HG03045 (cell line): ENCODE data around the gene CRYGC.
"Not testable (repeated sequence)": the region's sequence is repeated elsewhere in the genome, so short reads cannot be mapped to it uniquely, and the experiment has no call there.

Experiments used
- ATAC-seq: cut with Tn5 transposase; IDR thresholded peaks from one replicate; pipeline ENCODE4 v1.9.1; 2021; ENCODE audit warnings: mild to moderate bottlenecking, moderate library complexity; ENCODE audit not compliant: unreplicated experiment

Gene CRYGC

DNA sequence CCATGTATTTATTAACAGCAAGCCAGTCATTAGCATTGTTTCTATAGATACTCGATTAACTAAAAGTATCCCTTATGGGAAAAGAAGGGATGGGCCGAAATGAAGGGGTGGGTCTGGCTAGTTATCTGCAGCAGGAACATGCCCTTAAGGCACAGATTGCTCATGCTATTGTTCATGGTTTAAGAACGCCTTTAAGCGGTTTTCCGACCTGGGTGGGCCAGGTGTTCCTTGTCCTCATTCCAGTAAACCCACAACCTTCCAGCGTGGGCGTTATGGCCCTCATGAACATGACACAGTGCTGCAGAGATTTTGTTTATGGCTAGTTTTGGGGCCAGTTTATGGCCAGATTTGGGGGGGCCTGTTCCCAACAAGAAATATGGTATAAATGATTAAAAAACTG, 8.7 kb upstream of the CRYGC start:
- ATAC-seq, result not testable (repeated sequence)

DNA sequence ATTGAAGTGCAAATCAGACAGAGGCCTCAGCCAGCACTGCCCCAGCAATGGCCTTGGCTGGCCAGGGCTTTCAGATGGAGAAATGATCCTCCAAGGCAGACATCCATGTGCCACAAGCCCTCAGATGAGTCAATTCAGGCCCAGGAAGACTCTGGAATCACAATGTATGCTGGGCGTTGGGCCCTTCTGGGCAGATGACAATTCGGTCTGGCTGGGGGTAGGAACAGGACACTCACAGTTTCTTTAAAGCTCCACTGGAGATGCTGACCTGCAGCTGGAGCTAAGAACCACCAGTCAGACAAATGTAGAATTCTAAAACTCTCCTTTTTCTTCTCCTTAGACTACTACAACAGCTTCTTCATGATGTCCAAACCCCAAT, 7.1 kb upstream of the CRYGC start:
- ATAC-seq, result no peak

DNA sequence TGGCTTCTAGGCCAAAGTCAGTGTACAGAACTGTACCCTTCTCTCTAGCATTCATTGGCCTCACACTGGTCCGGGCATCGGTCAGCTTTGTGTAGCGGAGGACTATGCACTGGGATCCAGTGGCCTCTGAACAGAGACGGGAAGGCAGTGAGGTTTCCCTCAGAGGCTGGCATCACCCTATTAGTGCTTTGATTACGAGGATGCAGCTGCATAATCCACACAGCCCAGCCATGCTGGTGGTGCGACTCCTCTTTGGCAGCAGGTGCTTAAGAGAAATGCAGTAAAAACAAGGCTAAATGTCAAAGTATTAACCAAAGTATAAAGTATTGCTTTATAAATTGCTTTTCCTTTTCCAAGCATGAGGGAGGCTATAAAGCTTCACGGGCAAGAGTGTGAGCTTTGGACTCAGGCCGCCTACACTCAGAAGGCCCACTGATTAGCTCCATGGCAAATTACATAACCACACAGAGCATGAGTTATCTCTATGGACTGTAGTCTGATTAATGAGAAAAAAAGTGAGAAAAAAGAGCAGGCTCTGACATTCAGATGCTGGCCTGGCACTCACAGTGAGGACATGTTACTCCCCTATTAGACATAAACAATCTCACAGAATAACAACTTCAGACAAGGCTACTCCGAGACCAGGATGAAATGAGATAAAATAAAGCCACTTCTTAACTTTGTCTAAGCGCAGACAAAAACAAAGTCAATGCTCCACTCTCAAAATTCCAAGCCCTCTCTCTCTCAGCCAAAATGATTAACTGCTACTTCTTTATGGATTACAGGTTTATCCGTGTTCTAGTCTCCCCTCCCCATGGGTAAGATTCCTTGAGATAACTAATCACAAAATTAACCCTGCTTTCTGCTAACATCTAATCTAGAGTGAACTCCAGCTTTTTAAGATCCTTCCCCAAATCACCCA, 6.4 kb upstream of the CRYGC start:
- ATAC-seq, result no peak

DNA sequence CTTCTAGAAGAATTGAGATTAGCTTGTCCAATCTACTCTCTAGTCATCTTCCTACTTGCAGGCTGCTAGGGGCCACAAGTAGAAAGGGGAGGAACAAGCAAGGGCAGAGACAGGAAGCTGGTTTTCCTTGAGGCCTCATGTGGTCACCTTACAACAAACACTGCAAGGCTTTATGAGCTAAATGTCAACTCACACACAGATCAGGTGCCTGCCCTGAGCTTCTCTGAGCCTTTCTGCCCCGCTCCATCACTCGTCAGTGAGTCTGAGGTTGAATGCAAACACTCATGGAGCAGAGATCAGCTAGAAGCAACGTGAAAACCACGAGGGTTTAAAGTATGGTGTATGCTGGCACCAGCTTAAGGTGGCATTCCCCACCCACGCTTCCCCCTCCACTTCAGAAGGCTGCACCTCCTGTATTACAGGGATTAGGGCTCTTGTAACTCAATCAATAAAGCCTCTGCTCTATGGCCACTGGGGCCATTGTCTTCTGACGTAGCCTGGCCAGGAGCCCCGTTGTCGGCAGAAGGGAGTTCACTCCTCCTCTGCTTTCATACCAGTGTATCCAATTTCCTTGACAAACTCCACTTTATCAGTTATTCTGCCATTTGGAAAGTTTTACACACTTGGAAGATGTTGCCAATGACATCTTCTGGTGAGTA, 5.4 kb upstream of the CRYGC start:
- no peak for ATAC-seq

DNA sequence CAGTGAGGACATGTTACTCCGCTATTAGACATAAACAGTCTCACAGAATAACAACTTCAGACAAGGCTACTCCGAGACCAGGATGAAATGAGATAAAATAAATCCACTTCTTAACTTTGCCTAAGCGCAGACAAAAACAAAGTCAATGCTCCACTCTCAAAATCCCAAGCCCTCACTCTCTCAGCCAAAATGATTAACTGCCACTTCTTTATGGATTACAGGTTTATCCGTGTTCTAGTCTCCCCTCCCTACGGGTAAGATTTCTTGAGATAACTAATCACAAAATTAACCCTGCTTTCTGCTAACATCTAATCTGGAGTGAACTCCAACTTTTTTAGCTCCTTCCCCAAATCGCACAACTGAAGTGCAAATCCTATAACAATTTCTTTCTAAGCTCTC, 1.1 kb upstream of the CRYGC start:
- no peak for ATAC-seq

DNA sequence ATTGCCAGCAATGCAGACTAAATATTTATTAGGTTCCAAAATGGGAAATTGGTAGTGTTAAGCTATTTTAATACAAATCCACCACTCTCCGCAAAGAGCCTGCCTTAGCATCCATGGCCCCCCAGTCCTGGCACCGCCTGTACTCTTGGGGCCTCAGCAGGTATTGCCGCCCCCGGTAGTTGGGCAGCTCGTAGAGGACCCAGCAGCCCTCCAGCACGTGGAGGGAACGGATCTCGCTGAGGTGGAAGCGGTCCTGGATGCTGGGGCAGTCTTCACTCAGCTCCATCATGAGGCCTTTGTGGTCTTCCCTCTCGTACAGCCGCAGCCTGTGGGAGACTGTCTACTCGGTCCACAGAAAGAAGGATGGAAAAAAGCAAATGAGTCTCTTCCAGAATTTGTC, 1.5 kb downstream of the CRYGC start:
- ATAC-seq, result no peak

DNA sequence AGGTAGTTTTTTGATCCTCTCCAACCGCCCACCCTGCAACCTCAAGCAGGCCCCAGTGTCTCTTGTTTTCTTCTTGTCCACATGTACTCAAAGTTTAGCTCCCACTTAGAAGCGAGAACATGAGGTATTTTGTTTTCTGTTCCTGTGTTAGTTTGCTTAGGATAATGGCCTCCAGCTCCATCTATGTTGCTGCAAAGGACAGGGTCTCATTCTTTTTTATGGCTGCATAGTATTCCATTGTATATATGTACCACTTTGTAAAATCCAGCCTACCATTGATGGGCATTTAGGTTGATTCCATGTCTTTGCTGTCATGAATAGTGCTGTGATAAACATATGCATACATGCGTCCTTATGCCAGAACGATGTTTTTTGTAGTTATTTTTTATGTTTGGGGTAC, 2.5 kb downstream of the CRYGC start:
- no peak for ATAC-seq

DNA sequence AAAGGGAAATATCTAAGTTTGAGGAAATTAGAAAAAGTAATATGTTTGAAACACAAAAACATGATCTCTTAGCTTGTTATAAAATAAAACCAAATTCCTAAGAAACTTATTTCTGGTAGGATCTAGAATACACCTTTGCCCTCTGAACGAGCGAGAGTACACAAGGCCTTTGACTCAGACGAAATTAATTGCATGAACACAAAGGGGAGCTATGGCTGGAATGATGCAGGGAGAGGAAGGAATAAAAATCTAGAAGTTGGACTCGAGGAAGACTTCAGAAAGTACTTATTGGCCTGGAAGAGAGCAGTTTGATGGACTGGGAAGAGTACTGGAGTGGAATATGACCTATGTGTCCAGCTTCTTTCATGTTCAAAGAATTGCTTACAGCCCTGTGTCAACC, 4.4 kb downstream of the CRYGC start:
- no peak for ATAC-seq

DNA sequence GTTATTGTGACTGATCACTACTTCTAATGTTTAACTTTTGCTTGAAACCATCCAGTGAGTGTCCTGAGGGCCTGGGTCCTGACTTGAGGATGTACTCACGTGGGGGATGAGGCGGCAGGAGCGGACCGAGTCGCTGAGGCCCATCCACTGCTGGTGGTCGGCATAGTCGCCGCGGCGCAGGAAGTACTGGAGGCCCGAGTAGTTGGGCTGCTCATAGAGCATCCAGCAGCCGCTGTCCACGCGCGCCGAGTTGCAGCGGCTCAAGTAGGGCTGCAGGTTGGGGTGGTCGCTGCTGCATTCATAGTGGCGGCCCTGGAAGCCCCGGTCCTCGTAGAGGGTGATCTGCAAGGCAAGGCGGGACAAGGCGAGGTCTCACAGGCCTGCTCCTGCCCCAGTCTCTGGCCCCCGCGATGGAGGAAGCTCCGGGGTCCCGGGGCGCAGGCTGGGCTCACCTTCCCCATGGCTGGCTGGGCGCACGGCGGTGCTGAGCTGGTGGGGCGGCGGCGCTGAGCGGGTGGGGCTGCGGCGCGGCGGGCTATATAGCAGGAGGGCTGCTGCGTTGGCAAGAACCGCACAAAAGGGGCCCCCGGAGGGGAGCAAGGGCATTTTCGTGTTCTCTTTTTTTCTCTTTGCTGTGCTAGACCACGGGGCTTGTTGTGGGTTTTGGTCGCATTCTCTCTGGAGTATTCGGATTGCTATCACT, 5.5 kb downstream of the CRYGC start, which contains the start of gene CRYGD:
Gene CRYGD, minus strand, starts transcription at position 512 of the 703 bp plus-strand sequence. Its CDS starts 51 bp downstream, at position 461.
- not testable (repeated sequence) for ATAC-seq

DNA sequence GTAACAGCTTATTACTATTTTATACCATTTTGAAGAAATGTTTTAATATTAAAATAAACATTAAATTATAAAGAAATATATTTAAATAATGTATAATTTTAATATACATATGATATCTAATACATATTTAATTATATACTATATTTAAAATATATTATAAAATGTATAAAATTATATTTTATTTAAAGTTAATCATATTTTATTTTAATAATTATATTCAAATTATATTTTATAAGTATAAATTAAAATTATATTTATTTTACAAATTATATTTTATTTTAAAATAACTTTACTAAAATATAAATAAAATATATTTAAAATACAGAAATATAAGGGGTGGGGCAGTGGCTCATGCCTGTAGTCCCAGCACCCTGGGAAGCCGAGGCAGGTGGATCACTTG, 7.4 kb downstream of the CRYGC start:
- no peak for ATAC-seq

DNA sequence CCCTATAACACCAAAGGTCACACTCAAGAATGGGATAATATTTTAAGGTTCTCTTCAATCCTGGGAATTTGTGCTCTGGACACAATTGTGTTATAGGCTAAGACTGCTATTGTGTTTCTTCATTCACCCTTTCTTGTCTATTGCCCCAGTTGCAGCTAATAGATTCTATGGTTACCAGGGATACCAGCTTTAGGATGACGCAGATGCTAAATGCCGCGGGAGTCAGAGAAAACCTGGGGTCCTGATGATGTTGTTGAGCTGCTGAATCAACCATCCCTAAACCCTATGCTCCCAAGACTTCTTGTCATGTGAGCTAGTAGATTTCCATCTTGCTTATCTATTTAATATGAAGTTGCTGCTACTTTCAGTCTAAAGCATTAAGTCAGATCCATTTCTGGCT, 10.7 kb downstream of the CRYGC start:
- ATAC-seq, result no peak

DNA sequence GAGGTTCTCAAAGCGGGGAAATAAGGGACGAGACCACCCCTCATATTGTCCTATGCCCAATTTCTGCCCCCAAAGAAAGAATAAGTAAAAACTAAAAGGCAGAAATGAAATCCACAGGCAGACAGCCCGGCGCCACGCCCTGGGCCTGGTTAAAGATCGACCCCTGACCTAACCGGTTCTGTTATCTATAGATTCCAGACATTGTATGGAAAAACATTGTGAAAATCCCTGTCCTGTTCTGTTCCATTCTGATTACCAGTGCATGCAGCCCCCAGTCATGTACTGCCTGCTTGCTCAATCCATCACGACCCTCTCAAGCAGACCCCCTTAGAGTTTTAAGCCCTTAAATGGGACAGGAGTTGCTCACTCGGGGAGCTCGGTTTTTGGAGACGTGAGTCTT, 12.2 kb downstream of the CRYGC start:
- ATAC-seq, result not testable (repeated sequence)

DNA sequence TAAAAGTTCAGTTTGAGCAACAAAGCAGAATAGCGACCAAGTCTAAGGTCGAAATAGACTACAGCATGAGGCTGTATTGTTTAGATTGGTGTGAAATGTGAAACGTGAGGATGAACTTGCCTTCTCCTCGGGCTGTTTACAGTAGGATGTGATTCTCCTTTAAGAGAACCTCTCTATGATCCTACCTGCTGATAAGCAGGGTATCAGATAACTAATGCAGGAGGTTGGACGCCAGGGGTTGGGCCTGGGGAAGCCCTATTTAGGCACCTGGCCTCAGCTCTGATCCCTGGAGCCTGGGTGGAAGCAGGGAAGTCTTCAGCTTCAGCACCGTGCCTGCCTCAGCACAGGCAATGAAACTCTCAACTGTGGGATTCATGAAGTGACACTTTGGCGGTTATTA, 16.7 kb downstream of the CRYGC start:
- ATAC-seq, result no peak

DNA sequence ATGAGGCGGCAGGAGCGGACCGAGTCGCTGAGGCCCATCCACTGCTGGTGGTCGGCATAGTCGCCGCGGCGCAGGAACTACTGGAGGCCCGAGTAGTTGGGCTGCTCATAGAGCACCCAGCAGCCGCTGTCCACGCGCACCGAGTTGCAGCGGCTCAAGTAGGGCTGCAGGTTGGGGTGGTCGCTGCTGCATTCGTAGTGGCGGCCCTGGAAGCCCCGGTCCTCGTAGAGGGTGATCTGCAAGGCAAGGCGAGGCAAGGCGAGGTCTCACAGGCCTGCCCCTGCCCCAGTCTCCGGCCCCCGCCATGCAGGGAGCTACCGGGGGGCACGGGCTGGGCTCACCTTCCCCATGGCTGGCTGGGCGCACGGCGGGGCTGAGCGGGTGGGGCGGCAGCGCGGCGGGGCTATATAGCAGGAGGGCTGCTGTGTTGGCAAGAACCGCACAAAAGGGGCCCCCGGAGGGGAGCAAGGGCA, 17.3 kb downstream of the CRYGC start:
- ATAC-seq, result not testable (repeated sequence)

DNA sequence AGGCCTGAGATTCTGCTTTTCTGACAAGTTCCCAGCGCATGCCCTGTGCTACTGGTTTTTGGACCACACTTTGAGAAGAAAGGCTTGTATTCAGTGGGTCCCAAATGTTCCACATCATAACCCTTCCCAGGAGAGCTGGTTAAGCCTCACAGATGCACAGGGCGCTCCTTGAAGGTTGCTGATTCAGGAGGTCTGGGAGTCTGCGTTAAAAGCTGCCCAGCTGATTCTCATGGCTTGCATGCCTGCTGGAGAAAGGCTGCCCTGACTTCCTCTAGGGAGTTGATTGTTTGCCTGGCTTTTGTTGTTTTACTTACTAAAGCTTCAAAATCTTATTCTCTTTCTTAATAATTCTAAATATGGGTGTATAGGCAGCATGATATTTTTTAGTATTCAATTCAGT, 26.0 kb downstream of the CRYGC start:
- no peak for ATAC-seq

DNA sequence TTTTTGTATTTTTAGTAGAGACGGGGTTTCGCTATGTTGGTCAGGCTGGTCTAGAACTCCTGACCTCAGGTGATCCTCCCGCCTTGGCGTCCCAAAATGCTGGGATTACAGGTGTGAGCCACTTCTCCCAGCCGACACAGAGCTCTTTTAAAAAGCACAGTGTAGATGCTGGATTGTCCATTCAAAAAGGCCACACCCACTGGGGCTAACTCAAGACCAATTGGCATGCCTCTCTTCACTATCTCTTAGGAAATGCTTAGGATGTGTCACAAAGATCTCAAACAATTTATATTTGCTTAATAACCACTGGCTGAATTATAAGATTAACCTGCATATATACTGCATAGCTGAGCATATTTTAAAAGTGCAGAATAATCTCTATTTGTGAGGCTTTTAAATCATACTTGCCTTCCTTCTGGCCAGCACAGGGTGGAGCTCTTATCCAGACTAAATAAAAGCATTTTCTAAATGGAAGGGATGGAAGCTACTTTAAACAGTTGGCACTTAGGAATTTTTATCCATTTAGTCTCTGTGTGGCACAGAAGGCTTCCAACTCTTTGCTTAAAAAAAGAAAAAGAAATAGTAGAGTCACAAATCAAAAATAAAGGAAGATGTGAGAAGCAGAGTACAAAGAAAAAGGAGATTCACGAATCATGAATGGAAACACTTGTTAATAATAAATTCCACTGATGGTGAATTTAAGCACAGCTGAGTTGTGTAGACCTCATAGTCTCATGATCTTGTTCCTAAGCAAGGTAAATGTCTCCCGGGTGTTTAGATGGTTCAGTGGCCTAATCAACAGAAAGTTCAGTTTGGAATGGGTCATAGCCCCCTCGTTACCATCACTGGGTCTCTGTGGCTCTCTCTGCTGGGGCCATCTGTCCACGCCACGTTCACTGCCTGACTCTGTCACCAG, 27.7 kb downstream of the CRYGC start:
- no peak for ATAC-seq

DNA sequence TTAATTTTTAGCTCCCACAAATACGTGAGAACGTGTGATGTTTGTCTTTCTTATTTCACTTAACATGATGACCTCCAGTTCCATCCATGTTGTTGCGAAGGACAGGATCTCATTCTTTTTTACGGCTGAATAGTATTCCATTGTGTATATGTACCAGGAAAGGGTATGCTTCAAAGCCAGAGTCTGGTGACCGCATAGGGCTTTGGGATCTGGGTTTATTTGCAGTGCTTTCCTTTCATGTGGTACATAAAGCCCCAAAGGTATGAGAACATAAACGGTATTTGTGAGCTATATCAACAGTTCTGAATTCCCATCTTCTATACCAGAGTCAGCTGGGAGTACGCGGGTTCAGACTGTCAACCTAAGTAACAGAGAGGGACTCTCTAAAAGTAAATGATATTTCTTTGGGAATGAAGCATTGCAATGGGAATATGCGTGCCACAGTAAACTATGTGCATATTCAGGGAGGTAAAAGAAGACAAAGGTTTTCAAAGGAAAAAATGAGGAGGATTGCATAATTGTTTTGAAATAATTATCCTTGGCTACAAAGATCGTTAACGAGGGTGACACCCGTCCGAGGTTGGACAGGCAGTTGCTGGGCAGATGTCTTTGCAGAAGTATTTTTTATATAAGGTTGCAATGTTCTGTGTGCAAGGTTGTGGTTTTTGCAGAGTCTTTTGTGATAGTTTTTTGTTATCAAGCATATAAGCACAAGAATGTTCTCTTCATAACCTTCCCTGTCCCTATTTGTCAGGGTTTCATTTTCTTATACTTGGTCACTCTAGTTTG, 29.8 kb downstream of the CRYGC start:
- ATAC-seq, result no peak

DNA sequence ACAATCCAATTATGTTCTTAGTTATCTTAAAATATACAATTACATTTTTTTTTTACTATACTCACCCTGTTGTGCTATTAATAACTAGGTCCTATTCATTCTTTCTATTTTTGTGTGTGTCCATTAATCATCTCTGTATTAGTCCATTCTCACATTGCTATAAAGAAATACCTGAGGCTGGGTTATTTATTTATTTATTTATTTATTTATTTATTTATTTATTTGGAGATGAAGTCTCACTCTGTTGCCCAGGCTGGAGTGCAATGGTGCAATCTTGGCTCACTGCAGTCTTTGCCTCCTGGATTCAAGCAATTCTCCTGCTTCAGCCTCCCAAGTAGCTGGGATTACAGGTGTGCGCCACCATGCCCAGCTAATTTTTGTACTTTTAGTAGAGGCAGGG, 30.9 kb downstream of the CRYGC start:
- not testable (repeated sequence) for ATAC-seq

DNA sequence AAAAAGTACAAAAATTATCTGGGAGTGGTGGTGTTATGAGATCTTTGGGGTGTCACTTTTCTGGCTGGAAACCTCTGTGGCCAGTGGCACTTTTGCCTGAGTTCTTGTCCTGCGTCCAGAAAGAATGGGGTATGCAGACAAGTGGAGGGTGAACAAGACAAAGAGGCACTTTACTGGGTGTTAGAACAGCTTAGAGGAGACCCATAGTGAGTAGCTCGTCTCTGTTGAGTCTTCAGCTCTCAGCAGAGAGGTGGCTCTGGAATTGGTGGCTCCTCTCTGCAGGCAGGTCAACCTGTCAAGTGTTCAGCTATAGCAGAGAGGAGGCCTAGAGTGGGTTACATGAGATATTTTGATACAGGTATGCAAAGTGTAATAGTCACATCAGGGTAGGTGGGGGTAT, 31.4 kb downstream of the CRYGC start:
- no peak for ATAC-seq

DNA sequence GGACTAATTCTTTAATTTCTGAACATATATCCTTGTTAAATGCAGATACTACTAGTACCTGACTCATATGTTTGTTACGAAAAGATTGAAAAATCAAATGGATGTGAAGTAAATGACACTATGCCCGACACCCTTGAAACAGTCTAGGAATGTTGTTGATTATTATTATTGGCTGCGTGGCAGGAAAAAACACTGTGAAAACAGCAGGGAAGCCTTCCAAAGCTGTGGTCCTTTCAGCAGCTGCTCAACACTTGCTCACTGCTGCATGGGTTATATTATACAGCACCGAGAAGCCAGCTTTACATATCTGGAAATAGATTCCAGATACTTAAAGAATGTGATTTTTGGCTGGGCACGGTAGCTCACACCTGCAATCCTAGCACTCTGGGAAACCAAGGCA, 31.8 kb downstream of the CRYGC start:
- no peak for ATAC-seq
